Thoracic aorta (tissue), 2 donors: ENCODE results near the gene E4F1. TPM values are rescaled to one million over a fixed set of nuclear protein-coding genes. Genes with fewer than 3 reads are reported as not detected.

Source experiments
- ATAC-seq: fragments of 150-250 bp; one replicate; pipeline ENCODE4 v1.8.0; 2017; ENCODE audit warnings: low read depth; ENCODE audit not compliant: insufficient number of reproducible peaks, low FRiP score
- DNase-seq: peaks from one replicate; pipeline ENCODE4 v3.0.0-alpha.2; 2020; ENCODE audit warnings: low spot score
- H3K27ac ChIP-seq, 2 donors: fragments of 200-600 bp; sonication (generic); 1 replicate in 1 of 2; 2 replicates in 1 of 2; pipeline ENCODE4 v1.5.1; 2016; ENCODE audit warnings: mild to moderate bottlenecking in 2 of 2, moderate library complexity in 2 of 2
- H3K27me3 ChIP-seq: fragments of 200-600 bp; sonication (generic); replicated peaks from 2 replicates; pipeline ENCODE4 v1.6.0; 2016; ENCODE audit warnings: mild to moderate bottlenecking; ENCODE audit not compliant: insufficient read depth
- H3K36me3 ChIP-seq: fragments of 200-600 bp; sonication (generic); one replicate; pipeline ENCODE4 v1.5.1; 2016
- H3K4me1 ChIP-seq, 2 donors: fragments of 200-600 bp; sonication (generic); 1 replicate in 1 of 2; 2 replicates in 1 of 2; pipeline versions ENCODE4 v1.5.1 to v1.6.0; 2016; ENCODE audit warnings: low read depth in 2 of 2, mild to moderate bottlenecking in 1 of 2; ENCODE audit not compliant: control insufficient read depth in 1 of 2
- H3K4me3 ChIP-seq: fragments of 200-600 bp; sonication (generic); 2 replicates; pipeline ENCODE4 v1.5.1; 2016; ENCODE audit warnings: mild to moderate bottlenecking
- H3K9me3 ChIP-seq: fragments of 200-600 bp; sonication (generic); 2 replicates; pipeline ENCODE4 v1.5.1; 2016
- CTCF ChIP-seq: fragments of 200-600 bp; sonication (generic); IDR thresholded peaks from one replicate; pipeline ENCODE4 v1.5.1; 2019; ENCODE audit warnings: antibody characterized with exemption
- total RNA-seq, 2 donors: library from RNA; depleted of rRNA; stranded (reverse); fragments of >200 nt; gene quantifications; one replicate each; pipeline versions ENCODE4 v1.1.0 to v1.2.3, GENCODE V29; 2016

The E4F1 gene
- total RNA-seq, 2 donors from 2014 or later, result 44.0 to 50.2 TPM

- H3K27ac ChIP-seq, result no peak overlapping the region
- H3K4me3 ChIP-seq, result no peak overlapping the region
- H3K36me3 ChIP-seq, result no peaks in the 10 kb centered on the region
- TF ChIP-seq CTCF, result no peak
- H3K4me1 ChIP-seq, result no peaks in the 10 kb centered on the region
- ATAC-seq (no peak), DNase-seq (no peak)
- H3K9me3 ChIP-seq, result no peaks in the 10 kb centered on the region
- no peaks in the 10 kb centered on the region for H3K27me3 ChIP-seq
These were observed 38.4 kb upstream of the E4F1 start for GRCh38 chr16:2184962-2185361.

- Histone ChIP-seq H3K4me1 (no peaks in the 10 kb centered on the region), H3K9me3 (no peaks in the 10 kb centered on the region), H3K27ac (no peak overlapping the region), H3K4me3 (no peak overlapping the region), H3K36me3 (no peaks in the 10 kb centered on the region), H3K27me3 (no peaks in the 10 kb centered on the region)
- ATAC-seq (no peak), DNase-seq (no peak)
- no peak for TF ChIP-seq CTCF
These were observed 37.3 kb upstream of the E4F1 start for GRCh38 chr16:2186064-2186463.

- Histone ChIP-seq H3K27me3 (no peaks in the 10 kb centered on the region), H3K9me3 (no peaks in the 10 kb centered on the region), H3K4me1 (no peaks in the 10 kb centered on the region), H3K27ac (no peak overlapping the region), H3K4me3 (no peak overlapping the region), H3K36me3 (no peaks in the 10 kb centered on the region)
- TF ChIP-seq CTCF, result no peak
- no peak for ATAC-seq
- no peak for DNase-seq
These were observed 36.9 kb upstream of the E4F1 start for GRCh38 chr16:2186505-2186904.

GRCh38 chr16:2187212-2187611 is 36.2 kb upstream of the E4F1 start:
- Histone ChIP-seq H3K27me3 (no peaks in the 10 kb centered on the region), H3K4me3 (no peak overlapping the region), H3K4me1 (no peaks in the 10 kb centered on the region), H3K9me3 (no peaks in the 10 kb centered on the region), H3K27ac (no peak overlapping the region), H3K36me3 (no peaks in the 10 kb centered on the region)
- no peak for ATAC-seq
- DNase-seq, result no peak
- no peak for TF ChIP-seq CTCF

- no peak for ATAC-seq
- H3K36me3 ChIP-seq, result no peaks in the 10 kb centered on the region
- no peak for DNase-seq
- no peaks in the 10 kb centered on the region for H3K4me1 ChIP-seq
- H3K9me3 ChIP-seq, result no peaks in the 10 kb centered on the region
- no peak for TF ChIP-seq CTCF
- H3K27me3 ChIP-seq, result no peaks in the 10 kb centered on the region
- no peak overlapping the region for H3K27ac ChIP-seq
- H3K4me3 ChIP-seq, result no peak overlapping the region
These were observed 35.0 kb upstream of the E4F1 start for GRCh38 chr16:2188395-2188794.
